HG03520 (cell line): ENCODE measurements around the gene CAMTA1.

Experiments used
- ATAC-seq: cut with Tn5 transposase; IDR thresholded peaks from one replicate; pipeline ENCODE4 v1.9.1; 2021; ENCODE audit warnings: mild to moderate bottlenecking, moderate library complexity; ENCODE audit not compliant: unreplicated experiment

The CAMTA1 gene

DNA sequence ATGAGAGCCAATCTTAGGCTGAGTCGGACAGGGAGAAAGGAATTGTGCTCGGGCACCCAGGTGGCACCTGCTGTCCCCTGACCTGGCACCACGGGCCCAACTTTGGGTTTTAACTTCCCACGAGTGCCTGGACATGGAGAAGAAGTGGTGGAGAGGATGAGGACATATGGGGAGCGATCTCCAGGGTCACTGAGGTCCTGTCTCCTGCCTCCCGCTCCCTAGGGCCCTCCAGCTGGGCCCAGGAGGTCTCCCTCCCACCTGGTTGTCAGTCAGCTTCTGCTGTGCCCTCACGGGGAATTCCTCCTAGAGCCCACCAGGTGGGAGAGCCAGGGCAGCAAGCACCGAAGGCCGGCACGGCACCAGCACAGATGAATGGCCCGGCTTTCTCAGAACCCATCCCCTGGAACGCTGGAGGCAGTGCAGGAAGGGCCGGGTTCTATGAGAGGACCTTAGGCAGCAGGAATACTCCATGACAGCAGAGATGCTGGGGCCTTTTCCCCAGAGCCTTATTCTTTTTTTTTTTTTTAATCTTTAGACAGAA, 435.5 kb downstream of the CAMTA1 start:
- ATAC-seq, result no peak

DNA sequence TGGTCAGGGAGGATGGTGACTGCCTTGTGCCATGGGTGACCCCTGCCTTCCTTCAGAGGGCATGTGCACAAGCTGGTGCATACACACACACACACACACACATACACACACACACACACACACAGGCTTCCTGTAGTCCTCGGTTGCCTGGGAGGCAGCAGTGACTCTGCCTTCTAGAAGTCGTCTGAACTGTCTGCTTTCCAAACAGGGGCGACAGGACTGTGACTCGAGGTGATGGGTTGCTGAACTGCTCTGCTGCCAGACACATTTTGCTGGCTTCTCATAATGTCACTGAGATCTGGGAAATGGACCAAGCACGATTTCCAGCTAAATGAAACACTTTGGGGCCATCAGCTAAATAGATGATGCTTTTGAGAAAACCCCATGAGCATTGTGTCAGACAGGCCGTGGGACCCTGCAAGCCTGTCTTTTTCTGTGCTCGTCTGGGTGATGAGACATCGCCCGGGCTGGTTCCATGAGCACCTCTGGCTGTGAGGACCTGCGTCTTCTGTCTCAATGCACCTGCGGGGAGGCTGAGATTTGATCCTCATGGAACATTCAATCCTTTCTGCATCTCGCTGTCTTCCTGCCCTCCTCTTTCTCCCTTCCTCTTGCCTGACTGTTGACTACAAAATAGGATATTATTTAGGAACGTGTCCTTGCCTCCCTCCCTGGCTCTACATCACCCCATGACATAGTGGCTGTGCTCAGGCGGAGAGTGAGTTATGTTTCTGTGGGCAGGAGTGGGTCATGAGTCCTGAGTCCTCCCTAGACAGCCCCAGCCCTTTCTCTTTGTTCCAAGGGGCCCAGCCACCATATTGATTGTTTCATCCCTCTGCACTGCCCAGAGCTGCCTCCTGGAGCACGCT, 436.8 kb downstream of the CAMTA1 start:
- ATAC-seq, result no peak

DNA sequence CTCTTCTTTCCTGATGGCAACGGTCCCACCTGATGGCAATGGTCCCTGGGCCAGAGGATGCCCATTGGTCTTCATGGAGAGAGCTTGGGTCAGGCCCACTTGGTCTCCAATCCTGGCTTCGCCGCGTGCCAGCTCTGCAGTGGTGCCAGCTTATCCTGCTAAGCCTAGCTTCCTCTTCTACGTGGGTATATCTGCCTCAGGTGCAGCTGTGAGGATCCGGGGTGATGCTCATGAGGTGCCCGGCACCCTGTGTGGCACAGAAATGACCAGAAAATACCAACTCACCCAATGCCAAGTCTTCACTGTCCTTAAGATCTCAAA, 437.4 kb downstream of the CAMTA1 start:
- no peak for ATAC-seq

DNA sequence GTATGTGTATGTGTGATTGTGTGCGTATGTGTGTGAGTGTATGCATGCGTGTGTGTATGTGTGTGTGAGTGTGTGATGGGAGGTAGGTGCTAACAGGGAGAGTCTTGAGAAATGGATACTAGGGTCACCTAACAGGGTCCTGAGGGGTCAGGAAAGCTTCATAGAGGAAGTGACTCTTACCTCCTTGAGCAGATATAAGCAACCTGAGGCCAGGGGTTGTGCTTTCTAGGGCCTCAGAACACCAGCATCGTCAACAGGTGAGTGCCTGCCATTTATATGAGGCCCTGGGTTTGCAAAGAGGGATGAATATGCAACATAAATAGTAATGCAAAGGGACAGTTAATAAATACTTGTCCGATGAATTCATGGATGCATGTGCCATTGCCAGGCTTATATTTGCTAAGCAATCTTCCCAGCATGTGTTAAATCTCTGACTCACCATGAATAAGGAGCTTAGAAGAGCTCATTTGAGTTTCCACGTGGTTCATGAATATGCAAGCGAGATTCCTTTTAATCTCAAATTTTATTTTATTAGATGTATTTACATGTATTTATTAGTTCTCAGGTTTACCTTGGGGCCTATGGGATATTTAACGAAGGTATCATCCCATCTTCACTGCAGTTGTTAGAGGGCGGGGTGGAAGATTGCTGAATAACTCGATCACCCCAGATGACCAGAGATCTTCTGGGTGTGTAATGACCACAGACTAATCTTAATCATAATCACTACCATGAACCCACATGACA, 438.3 kb downstream of the CAMTA1 start:
- no peak for ATAC-seq

DNA sequence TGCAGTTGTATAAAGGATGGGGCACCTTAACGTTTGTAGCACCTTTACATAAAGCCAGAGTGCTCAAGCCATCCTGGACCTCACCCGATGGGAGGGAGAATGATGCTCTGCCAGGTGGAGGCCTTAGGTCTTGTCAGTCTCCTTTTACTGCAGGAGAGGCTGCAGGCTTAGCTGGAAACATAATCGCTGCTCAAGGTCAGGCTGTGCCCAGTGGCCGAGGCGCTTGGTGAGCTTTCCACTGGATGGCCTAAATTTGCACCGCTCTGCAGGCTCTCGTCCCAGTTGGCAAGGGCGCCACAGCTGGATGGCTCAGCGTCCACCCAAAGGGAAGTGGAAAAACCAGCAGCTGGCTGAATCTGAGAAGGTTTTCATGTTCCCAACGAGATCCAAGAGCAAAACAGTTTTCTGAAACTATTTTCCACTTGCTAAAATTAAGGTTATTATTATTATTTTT, 438.9 kb downstream of the CAMTA1 start:
- no peak for ATAC-seq

DNA sequence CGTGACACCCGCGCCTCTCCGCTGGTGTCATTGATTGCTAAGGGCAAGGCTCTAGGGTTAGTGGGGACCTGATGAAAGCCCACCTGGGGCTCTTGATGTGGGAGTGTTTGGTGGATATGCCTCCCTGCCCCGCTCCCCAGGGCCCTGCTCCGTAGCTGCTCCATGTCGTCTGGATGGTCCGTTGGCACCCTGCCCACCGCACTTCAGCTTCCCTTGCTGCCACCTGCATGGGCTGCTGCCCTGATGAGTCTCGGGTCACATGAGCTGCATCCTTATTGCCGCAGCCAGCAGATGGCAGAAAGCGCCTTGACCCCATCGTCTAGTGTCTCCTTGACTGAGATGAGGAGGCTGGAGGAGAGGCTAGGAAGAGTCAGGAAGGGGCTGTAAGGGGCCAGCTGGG, 439.4 kb downstream of the CAMTA1 start:
- no peak for ATAC-seq

DNA sequence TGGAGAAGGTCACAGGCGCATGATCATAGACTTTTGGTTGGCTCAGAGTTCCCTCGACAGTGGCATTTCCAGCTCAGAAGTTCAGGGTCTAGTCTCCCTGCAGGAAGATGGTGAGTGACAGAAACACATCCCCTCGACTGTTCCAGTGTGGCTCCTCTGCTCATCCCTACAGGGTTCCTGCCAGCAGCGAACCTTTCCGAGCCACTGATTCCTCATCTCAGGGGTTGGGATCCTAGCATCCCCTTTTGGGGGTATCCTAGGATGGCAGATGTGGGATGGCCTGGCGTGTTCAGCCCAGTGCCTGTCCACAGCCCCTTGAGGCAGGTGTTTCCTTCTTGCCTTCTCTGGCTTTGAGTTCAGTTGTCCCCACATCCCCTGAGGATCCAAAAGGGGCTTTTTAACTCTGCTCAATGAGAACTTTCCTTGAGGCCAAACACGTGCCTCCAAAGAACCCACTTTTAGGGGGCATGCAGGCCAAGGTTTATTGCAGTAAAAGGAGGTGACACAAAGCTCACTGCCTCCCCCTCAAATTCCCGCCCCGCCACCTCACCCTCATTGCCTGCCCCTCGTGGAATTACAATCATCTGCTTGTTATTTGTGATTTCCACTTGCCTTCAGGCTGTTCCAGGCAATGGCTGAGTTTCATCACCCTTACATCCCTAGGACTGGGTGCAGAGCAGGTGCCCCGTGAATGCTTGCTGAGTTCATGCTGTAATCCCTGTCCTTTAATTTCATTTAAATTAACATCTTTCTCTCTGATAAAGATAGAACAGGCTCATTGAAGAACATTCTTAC, 440.7 kb downstream of the CAMTA1 start:
- ATAC-seq, result no peak

DNA sequence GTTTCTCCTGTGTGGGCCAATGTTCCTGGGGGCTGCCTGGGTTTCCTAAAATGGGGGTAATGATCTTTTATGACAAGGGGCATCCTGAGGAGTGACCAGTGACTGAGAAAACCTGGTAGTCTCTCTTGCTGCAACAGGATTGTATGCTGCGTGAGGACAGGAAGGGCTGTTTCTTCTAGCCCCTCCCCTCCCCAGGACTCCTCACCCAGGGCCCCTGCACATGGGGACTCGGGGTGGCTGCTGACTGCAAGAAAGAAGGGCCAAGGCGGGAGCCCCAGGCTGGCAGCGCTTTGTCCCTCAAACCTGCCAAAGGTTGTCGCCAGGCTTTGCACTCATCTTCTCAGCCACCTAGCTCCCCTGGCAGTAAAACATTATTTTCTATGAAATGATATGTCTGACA, 442.4 kb downstream of the CAMTA1 start:
- no peak for ATAC-seq

DNA sequence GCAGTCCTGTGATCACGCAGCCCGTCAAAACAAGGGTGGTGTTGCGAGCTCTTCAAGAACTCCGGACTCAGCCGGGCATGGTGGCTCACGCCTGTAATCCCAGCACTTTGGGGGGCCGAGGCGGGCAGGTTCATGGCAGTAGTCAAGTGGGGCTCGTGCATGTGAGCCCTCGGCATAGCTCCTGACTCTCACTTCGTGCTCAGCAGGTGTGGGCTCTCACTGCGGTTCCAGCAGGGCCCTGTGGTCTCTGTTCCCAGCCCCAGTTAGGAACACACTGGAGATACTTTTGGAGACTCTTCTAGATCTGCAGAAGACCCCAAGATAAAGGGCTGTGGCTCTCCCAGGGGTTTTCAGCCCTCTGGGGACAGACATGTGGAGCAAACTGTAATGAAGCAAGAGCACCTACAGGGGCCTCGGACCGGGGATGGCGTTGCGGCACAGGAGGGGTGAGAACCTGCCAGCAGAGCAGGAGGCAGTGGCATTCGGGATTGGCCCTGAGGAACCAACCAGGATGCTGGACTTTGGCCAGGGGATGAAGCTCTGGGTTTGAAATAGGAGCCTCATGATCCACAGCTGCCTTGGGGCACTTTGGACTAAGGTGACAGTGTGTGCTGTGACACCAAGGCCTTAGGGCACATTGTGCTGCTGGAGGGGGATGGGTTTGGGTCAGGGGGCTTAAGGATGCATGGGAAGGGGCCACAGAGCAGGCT, 443.2 kb downstream of the CAMTA1 start:
- ATAC-seq, result no peak

DNA sequence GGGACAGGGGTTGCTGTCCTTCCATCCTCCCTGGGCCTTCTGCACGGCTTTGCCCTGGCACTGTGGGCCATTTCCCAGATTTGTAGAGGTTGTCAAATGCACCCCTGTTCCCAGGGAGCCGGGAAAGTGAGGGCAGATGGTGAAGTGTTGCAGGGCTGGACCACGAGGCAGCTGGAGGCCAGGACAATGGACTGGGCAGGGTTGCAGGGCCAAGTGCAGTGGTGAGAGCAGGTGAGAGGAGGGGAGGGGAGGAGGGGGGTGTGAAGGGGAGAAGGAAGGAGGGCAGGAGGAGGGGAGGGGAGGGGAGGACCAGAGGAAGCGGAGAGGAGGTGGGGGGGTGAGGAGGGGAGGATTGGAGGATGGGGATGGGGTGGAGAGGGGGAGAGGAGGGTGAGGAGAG, 443.9 kb downstream of the CAMTA1 start:
- ATAC-seq, result no peak

DNA sequence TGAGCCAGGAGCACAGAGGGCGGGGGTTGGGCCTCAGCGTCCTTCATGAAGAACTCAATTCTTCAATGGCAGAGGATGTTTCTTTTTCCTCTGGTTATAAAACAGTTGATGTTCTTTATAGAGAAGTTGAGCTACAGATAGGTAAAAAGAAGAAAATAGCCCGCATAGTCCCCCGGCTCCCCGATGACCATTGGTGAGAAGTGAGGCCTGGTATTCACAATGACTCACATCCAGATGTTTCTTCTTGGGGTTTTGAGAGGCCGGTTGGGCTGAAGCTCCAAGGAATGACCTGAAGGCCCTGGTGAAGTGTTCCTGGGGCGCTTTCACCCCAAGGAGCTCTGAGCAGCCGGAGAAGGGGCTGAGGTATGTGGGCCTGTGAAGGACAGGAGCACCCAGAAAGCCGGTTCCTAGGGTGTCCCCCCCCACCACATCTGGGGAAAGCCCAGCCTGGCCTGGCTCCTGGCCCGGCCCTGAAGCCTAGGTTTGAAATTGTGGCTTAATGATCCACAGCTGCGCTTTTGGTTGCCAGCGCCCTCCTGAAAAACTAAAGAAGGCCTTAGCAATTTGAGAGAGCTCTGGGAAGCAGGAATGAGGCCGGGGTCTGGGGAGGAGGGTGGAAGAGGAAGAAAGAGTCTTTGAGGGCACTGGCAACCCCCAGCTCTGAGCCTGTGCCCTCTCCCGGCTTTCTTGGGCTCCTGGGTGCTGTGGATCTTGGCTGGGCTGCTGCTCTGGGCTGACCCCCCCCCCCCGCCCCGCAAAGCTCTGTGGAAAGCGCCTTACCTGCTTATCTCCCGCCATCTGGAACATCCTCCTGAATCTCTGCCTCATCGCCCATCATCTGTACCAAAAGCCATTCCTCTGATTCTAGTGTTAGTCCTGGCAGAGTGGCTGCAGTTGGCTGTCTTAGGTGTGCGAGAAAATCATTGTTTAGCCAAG, 444.7 kb downstream of the CAMTA1 start:
- no peak for ATAC-seq

DNA sequence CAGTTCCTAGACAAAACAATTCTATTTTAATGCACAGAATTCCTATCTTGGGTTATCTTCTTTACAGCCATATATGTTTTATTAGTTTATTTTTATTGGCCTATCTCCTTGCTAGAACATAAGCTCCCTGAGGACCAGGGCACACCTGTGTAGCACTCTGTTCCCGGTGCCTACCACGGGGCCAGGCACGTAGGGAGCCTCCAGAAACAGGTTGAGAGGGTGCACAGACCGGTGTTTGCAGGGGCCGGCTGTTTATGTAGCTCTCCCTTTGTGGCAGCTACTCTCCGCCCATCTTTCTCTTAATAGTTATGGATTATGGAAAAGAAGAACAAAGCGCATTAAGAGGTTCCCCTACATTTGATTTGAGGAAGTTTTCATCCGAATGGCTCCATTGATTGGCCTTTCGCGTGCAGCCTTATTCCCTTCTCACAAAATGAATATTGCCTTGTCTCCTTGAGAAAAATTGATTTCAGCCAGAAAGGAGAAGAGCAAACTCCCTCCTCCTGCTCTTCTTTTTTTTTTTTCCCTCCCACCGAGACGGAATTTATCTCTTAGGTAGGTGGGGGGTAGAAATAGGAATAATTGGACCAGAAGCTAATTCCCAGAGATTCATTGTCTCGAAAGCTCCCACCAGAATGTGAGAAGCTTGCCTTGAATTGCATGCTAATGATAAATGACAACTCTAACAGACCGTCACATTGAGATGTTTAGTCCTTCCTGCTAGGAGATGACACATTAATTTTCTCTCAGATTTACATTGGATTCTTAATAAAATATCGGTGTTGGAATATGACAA, 447.4 kb downstream of the CAMTA1 start:
- no peak for ATAC-seq

DNA sequence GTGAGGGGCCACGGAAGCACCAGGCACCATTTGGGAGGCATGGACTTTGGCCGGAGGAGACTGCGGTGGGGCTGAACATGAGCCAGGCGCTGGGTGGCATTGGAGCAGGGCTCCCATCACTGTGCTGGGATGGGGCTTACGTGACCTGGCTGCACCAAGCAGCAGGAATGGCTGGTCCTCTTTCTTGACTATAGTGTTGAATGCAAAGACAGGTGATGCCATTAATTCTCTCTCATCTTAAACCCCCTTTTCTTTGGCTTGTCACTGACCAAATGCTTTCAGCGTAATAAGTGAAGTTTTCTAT, 447.9 kb downstream of the CAMTA1 start:
- no peak for ATAC-seq

DNA sequence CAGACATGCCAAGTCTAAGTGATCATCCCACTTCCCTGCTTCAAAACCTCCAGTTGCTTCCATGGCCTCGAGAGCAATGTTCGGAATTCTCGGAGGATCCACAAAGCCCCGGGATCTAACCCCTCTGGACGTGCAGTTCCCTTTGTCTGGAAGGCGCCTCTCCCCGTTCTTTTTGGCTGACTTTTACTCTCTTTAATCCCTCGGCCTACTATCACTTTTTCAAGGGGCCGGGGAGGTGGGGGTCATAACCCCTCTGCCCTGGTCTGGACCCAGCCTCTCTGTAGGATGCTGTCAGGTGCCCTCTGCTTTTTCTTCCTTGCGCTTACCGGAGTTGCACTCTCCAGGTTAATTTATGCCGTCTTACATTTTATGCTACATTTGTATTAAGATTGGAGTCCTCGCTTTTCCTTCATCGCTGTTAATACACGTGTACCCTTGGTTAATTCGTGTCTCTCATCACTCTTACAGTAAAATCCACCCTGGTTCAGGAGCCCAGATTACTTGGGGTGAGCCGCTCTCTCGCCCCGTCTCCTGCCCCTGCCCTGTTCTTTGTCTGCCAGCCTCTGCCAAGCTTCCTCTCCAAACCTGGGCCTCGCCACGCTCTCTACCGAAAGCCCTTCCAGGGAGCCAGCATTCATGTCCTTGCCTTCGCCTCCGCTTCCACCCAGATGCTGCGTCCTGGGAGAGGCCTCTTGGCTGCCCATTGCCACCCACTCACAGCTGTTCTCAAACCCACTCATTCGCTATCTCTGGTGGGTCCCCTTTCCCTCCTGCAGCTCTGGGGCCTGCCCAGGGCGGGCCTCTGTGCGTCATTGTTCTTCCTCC, 448.6 kb downstream of the CAMTA1 start:
- ATAC-seq, result no peak

DNA sequence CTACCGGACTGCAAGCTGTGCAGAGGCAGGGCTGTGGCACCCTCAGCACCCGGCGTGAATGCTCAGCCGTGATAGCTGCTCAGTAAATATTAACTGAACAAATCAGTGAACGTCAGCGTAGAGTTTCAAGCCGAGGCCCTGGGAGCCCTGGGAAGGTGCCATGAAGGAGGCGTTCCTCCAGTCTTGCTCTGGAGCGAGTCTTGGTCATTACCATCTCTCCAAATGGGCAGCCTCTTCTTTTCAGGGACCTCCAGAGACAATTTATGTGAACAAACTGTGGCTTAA, 449.2 kb downstream of the CAMTA1 start:
- no peak for ATAC-seq

DNA sequence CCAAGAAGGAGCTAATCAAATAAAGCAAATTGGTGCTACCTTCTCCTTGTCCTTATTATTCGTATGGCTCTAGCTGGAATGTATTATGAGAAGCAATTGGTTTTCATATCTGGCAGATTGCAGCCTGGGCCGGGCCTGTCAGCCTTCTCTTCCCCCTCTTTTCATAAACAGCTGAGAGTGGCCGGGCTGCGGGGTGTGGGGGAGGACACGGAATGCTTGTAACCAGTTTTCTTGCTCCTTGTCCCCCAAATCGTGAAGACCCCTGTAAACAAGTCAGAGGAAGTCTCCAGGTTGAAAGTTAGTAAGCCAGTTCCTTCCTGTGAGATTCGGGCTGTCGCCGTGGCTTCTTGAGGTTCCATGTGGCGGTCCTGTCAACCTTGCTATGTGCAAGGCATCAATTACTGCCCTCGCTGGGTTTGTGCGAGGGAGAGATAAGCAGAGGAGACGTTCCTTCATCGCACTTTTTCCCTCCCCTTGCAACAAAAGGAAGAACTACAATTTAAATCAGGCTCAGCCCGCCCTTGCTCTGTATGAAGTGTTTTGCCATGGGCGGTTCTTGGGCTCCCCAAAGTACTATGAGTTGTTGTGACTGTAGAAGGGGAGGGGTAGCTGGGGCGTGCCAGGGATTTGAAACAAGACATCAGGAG, 450.7 kb downstream of the CAMTA1 start:
- no peak for ATAC-seq

DNA sequence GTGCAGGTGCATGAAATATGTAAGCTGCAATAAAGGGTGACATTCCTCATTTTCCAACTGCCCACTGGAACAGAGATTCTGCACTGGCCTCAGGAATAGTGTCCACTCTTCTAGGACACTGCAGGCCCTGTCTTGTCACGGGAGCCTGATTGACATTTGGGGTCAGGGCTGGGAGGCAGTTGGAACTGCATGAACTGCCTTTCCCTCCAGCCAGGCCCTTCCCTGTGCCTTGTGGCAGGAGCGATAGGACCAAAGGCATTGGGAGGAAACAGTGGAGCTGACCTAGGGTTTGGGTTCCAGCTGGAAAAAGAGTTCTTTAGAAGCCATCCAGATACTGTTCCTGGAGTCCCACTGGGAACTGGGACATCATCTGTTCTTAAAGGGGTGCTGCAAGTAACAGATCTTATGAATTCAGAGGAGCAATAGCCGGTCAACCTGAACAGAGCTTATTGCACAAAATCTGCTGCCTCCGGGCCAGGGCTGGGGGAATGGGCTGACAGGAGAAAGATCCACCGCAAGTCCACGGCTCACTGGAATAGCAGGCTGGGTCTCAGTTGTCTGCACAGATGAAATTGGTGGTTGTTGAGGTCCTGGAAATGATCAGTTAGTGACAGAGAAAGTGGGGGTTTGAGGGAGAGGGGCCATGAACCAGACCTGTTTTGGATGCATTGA, 451.7 kb downstream of the CAMTA1 start:
- ATAC-seq, result no peak
